ENCODE measurements around the gene KLHL29.
"Not testable (repeated sequence)": the region's sequence is repeated elsewhere in the genome, so short reads cannot be mapped to it uniquely, and the experiment has no call there.

DNA sequence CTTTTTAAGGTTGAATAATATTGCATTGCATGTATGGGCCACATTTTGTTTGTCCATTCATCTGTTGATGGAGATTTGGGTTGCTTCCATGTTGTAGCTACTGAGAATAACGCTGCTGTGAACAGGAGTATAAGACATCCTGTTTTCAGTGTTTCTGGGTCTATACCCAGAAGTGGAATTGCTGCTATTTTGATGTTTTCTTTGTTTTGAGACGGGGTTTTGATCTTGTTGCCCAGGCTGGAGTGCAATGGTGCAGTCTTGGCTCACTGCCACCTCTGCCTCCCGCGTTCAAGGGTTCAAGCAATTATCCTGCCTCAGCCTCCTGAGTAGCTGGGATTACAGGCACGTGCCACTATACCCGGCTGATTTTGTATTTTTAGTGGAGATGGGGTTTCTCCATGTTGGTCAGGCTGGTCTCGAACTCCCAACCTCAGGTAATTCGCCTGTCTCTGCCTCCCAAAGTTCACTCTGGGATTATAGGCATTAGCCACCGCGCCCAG, 6.3 kb downstream of the KLHL29 start:
- TF ChIP-seq, protein P1, sequence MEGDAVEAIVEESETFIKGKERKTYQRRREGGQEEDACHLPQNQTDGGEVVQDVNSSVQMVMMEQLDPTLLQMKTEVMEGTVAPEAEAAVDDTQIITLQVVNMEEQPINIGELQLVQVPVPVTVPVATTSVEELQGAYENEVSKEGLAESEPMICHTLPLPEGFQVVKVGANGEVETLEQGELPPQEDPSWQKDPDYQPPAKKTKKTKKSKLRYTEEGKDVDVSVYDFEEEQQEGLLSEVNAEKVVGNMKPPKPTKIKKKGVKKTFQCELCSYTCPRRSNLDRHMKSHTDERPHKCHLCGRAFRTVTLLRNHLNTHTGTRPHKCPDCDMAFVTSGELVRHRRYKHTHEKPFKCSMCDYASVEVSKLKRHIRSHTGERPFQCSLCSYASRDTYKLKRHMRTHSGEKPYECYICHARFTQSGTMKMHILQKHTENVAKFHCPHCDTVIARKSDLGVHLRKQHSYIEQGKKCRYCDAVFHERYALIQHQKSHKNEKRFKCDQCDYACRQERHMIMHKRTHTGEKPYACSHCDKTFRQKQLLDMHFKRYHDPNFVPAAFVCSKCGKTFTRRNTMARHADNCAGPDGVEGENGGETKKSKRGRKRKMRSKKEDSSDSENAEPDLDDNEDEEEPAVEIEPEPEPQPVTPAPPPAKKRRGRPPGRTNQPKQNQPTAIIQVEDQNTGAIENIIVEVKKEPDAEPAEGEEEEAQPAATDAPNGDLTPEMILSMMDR (IDR thresholded peaks at IDR 0.05), result not testable (repeated sequence)
- TF ChIP-seq EZH2 (IDR thresholded peaks at IDR 0.05; ENCODE audit: borderline replicate concordance, insufficient read depth, low read depth, low read length, poor library complexity, severe bottlenecking), result not testable (repeated sequence)

Measured in B cell (primary cell).